ENCODE measurements around the gene TXNRD1.
A peak's percentile ranks its signal among the peaks of the same experiment; 100 is the strongest.
"Not testable (repeated sequence)": the region's sequence is repeated elsewhere in the genome, so short reads cannot be mapped to it uniquely, and the experiment has no call there.

The TXNRD1 gene

GRCh38 chr12:104215638-104216297, at the start of gene TXNRD1:
Gene TXNRD1, plus strand, starts transcription at chr12:104215779. Its CDS starts 24 bp downstream, at chr12:104215803.
- peak; percentile 24 for DNase-seq (ENCODE audit: low read depth)
- H3K4me3 ChIP-seq (ENCODE audit: low read depth, low read length), result peak within 1 kb of the TSS; percentile 56

GRCh38 chr12:104165801-104166200, 49.8 kb upstream of the TXNRD1 start:
- H3K4me3 ChIP-seq (ENCODE audit: low read depth, low read length), result no peak overlapping the region
- no peak for DNase-seq (ENCODE audit: low read depth)

GRCh38 chr12:104166465-104166864, 49.1 kb upstream of the TXNRD1 start:
- no peak for DNase-seq (ENCODE audit: low read depth)
- no peak overlapping the region for H3K4me3 ChIP-seq (ENCODE audit: low read depth, low read length)

- H3K4me3 ChIP-seq (ENCODE audit: low read depth, low read length), result no peak overlapping the region
Measured at GRCh38 chr12:104167519-104168458, 47.8 kb upstream of the TXNRD1 start.

GRCh38 chr12:104168596-104168995, 47.0 kb upstream of the TXNRD1 start:
- no peak overlapping the region for H3K4me3 ChIP-seq (ENCODE audit: low read depth, low read length)
- DNase-seq (ENCODE audit: low read depth), result no peak

More at GRCh38 chr12:104167519-104168458, 47.8 kb upstream of the TXNRD1 start:
- DNase-seq (ENCODE audit: low read depth), result no peak

- DNase-seq (ENCODE audit: low read depth), result no peak
- H3K4me3 ChIP-seq (ENCODE audit: low read depth, low read length), result no peak overlapping the region
Measured at GRCh38 chr12:104171785-104172569, 43.6 kb upstream of the TXNRD1 start.

- no peak for DNase-seq (ENCODE audit: low read depth)
- H3K4me3 ChIP-seq (ENCODE audit: low read depth, low read length), result no peak overlapping the region
Measured at GRCh38 chr12:104172570-104172947, 43.0 kb upstream of the TXNRD1 start.

GRCh38 chr12:104173804-104174203, 41.8 kb upstream of the TXNRD1 start:
- DNase-seq (ENCODE audit: low read depth); H3K4me3 ChIP-seq (ENCODE audit: low read depth, low read length): not testable (repeated sequence)

- H3K4me3 ChIP-seq (ENCODE audit: low read depth, low read length), result no peak overlapping the region
- no peak for DNase-seq (ENCODE audit: low read depth)
Measured at GRCh38 chr12:104175726-104176247, 39.8 kb upstream of the TXNRD1 start.

GRCh38 chr12:104177336-104177662, 38.3 kb upstream of the TXNRD1 start:
- no peak for DNase-seq (ENCODE audit: low read depth)
- H3K4me3 ChIP-seq (ENCODE audit: low read depth, low read length), result no peak overlapping the region

GRCh38 chr12:104177663-104178501, 37.7 kb upstream of the TXNRD1 start:
- no peak overlapping the region for H3K4me3 ChIP-seq (ENCODE audit: low read depth, low read length)
- peak; percentile 99 for DNase-seq (ENCODE audit: low read depth)

GRCh38 chr12:104180374-104180773, 35.2 kb upstream of the TXNRD1 start:
- no peak overlapping the region for H3K4me3 ChIP-seq (ENCODE audit: low read depth, low read length)
- no peak for DNase-seq (ENCODE audit: low read depth)

GRCh38 chr12:104181313-104181712, 34.3 kb upstream of the TXNRD1 start:
- DNase-seq (ENCODE audit: low read depth), result peak; percentile 64
- H3K4me3 ChIP-seq (ENCODE audit: low read depth, low read length), result no peak overlapping the region

- DNase-seq (ENCODE audit: low read depth), result peak; percentile 84
- no peak overlapping the region for H3K4me3 ChIP-seq (ENCODE audit: low read depth, low read length)
Measured at GRCh38 chr12:104182144-104182543, 33.4 kb upstream of the TXNRD1 start.

- no peak for DNase-seq (ENCODE audit: low read depth)
- H3K4me3 ChIP-seq (ENCODE audit: low read depth, low read length), result no peak overlapping the region
Measured at GRCh38 chr12:104182621-104183378, 32.8 kb upstream of the TXNRD1 start.

- no peak for DNase-seq (ENCODE audit: low read depth)
- H3K4me3 ChIP-seq (ENCODE audit: low read depth, low read length), result no peak overlapping the region
Measured at GRCh38 chr12:104183443-104183842, 32.1 kb upstream of the TXNRD1 start.

GRCh38 chr12:104187446-104188155, 28.0 kb upstream of the TXNRD1 start:
- H3K4me3 ChIP-seq (ENCODE audit: low read depth, low read length), result no peak overlapping the region
- no peak for DNase-seq (ENCODE audit: low read depth)

GRCh38 chr12:104188534-104188933, 27.0 kb upstream of the TXNRD1 start:
- H3K4me3 ChIP-seq (ENCODE audit: low read depth, low read length), result no peak overlapping the region
- DNase-seq (ENCODE audit: low read depth), result no peak
